HG03442 (cell line): ENCODE results near the gene CORO1C.
"Not testable (repeated sequence)": the region's sequence is repeated elsewhere in the genome, so short reads cannot be mapped to it uniquely, and the experiment has no call there.

ENCODE experiments used
- ATAC-seq: cut with Tn5 transposase; IDR thresholded peaks from one replicate; pipeline ENCODE4 v1.9.1; 2021; ENCODE audit warnings: mild to moderate bottlenecking, moderate library complexity; ENCODE audit not compliant: unreplicated experiment

Gene CORO1C

GRCh38 chr12:108638141-108638827 lies 93.0 kb downstream of the CORO1C start:
- ATAC-seq = no peak

- ATAC-seq = no peak
These were observed 93.9 kb downstream of the CORO1C start for GRCh38 chr12:108637222-108637971.

- ATAC-seq = no peak
These were observed 95.1 kb downstream of the CORO1C start for GRCh38 chr12:108635997-108636808.

- peak; percentile 44 for ATAC-seq
These were observed 95.9 kb downstream of the CORO1C start for GRCh38 chr12:108635201-108635996.

- ATAC-seq = no peak
These were observed 97.0 kb downstream of the CORO1C start for GRCh38 chr12:108634341-108634751.

- peak; percentile 48 for ATAC-seq
These were observed 97.6 kb downstream of the CORO1C start, which contains the start of gene SELPLG for GRCh38 chr12:108633534-108634248. Gene SELPLG (minus strand): TSS chr12:108633894. CDS start chr12:108624307, 9,587 bp downstream.

GRCh38 chr12:108633081-108633533 lies 98.2 kb downstream of the CORO1C start:
- ATAC-seq = no peak

- ATAC-seq = not testable (repeated sequence)
These were observed 100.1 kb downstream of the CORO1C start for GRCh38 chr12:108631261-108631660.

GRCh38 chr12:108630481-108631207 lies 100.7 kb downstream of the CORO1C start:
- ATAC-seq = no peak

- no peak for ATAC-seq
These were observed 101.4 kb downstream of the CORO1C start for GRCh38 chr12:108629824-108630476.

GRCh38 chr12:108629151-108629550 lies 102.2 kb downstream of the CORO1C start:
- ATAC-seq = no peak

GRCh38 chr12:108627134-108627920 lies 104.0 kb downstream of the CORO1C start:
- no peak for ATAC-seq

GRCh38 chr12:108625228-108625627 lies 106.1 kb downstream of the CORO1C start:
- ATAC-seq = no peak

- no peak for ATAC-seq
These were observed 107.7 kb downstream of the CORO1C start for GRCh38 chr12:108623577-108623976.

- ATAC-seq = no peak
These were observed 108.3 kb downstream of the CORO1C start for GRCh38 chr12:108622921-108623514.

- no peak for ATAC-seq
These were observed 108.9 kb downstream of the CORO1C start for GRCh38 chr12:108622421-108622820.

- ATAC-seq = no peak
These were observed 110.2 kb downstream of the CORO1C start for GRCh38 chr12:108621161-108621560.
